OCI-LY1 (cell line): ENCODE data around the gene ARAP1.

Experiments used
- H2AFZ ChIP-seq: fragments of 200-600 bp; sonication (generic), shearing (Covaris generic); 2 replicates; pipeline ENCODE4 v1.6.0; 2014; ENCODE audit warnings: antibody characterized with exemption, mild to moderate bottlenecking, low read length
- H3F3A ChIP-seq: fragments of 200-600 bp; sonication (generic), shearing (Covaris generic); 2 replicates; pipeline ENCODE4 v1.6.0; 2014; ENCODE audit warnings: mild to moderate bottlenecking, antibody characterized with exemption, low read length, moderate library complexity; ENCODE audit not compliant: insufficient read depth
- H3K27ac ChIP-seq: fragments of 200-600 bp; sonication (generic); 2 replicates; pipeline ENCODE4 v1.5.1; 2014; ENCODE audit warnings: low read length, mixed run types, mild to moderate bottlenecking, low read depth; ENCODE audit not compliant: poor library complexity, severe bottlenecking
- H3K27me3 ChIP-seq: fragments of 200-600 bp; sonication (generic); 2 replicates; pipeline ENCODE4 v1.6.0; 2014; ENCODE audit warnings: antibody characterized with exemption, mild to moderate bottlenecking, low read length, moderate library complexity; ENCODE audit not compliant: insufficient read depth
- H3K36me3 ChIP-seq: fragments of 200-600 bp; sonication (generic); 2 replicates; pipeline ENCODE4 v1.6.1; 2014; ENCODE audit warnings: mild to moderate bottlenecking, antibody characterized with exemption, low read length, moderate library complexity, mixed read lengths; ENCODE audit not compliant: insufficient read depth
- H3K4me1 ChIP-seq: fragments of 200-600 bp; sonication (generic); 2 replicates; pipeline ENCODE4 v1.5.1; 2014; ENCODE audit warnings: mild to moderate bottlenecking, low read length, moderate library complexity; ENCODE audit not compliant: insufficient read depth, severe bottlenecking
- H3K4me2 ChIP-seq: fragments of 200-600 bp; sonication (generic), shearing (Covaris generic); 2 replicates; pipeline ENCODE4 v1.6.1; 2014; ENCODE audit warnings: low read length
- H3K4me3 ChIP-seq: fragments of 200-600 bp; sonication (generic); 2 replicates; pipeline ENCODE4 v1.5.1; 2014; ENCODE audit warnings: low read length, low read depth, mild to moderate bottlenecking, mixed read lengths; ENCODE audit not compliant: poor library complexity, severe bottlenecking
- H3K79me2 ChIP-seq: fragments of 200-600 bp; shearing (Covaris generic); 2 replicates; pipeline ENCODE4 v1.6.1; 2016; ENCODE audit warnings: mixed run types, low read length, mixed read lengths; ENCODE audit not compliant: insufficient read depth
- H3K9ac ChIP-seq: fragments of 200-600 bp; sonication (generic), shearing (Covaris generic); 2 replicates; pipeline ENCODE4 v1.6.1; 2014; ENCODE audit warnings: mild to moderate bottlenecking, low read length, mixed read lengths
- H3K9me2 ChIP-seq: fragments of 200-600 bp; sonication (generic), shearing (Covaris generic); 2 replicates; pipeline ENCODE4 v1.6.1; 2014; ENCODE audit warnings: low read depth, mild to moderate bottlenecking, low read length, mixed read lengths
- H3K9me3 ChIP-seq: fragments of 200-600 bp; shearing (Covaris generic); 2 replicates; pipeline ENCODE4 v1.6.1; 2014; ENCODE audit warnings: low read length, mixed read lengths
- H4K20me1 ChIP-seq: fragments of 200-600 bp; sonication (generic), shearing (Covaris generic); 2 replicates; pipeline ENCODE4 v1.6.0; 2016; ENCODE audit warnings: mild to moderate bottlenecking, low read length; ENCODE audit not compliant: insufficient read depth
- EZH2 ChIP-seq: fragments of 200-600 bp; sonication (generic), shearing (Covaris generic); IDR thresholded peaks from 2 replicates; pipeline ENCODE4 v1.8.0; 2017; ENCODE audit warnings: borderline replicate concordance, mixed run types, mild to moderate bottlenecking, antibody characterized with exemption, low read length, moderate library complexity, mixed read lengths
- TF ChIP-seq, protein P1 (sequence below): fragments of 200-600 bp; sonication (generic), shearing (Covaris generic); IDR thresholded peaks from 2 replicates; pipeline ENCODE4 v1.5.1; 2017; ENCODE audit warnings: mild to moderate bottlenecking, antibody characterized with exemption, low read length, moderate library complexity, mixed read lengths

Gene ARAP1

DNA sequence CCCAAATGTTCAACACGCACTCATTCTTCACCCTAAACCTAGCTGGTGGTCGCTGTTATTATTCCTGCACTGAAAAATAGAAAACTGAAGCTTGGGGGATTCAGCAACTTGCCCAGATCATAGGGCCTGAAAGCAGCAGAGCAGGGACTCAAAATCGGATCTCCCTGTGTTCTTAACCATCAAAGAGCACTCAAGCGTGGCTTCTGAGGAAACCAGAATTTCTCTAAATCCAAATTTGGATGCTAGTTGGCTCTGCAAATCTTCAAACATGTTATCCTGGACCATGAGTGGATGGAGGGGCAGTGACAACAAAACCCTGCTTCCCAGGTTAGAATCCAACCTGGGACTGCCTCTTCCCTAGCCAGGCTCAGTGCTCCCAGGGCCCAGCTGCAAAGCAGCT, 11.6 kb upstream of the ARAP1 start:
- Histone ChIP-seq H3K4me3 (no peak overlapping the region), H3K4me2 (no peak overlapping the region), H3K27ac (no peak overlapping the region), H3K4me1 (no peaks in the 10 kb centered on the region), H2AFZ (no peak overlapping the region), H4K20me1 (no peaks in the 10 kb centered on the region), H3K36me3 (no peaks in the 10 kb centered on the region), H3F3A (no peaks in the 10 kb centered on the region), H3K27me3 (peaks cover 4% of the 10 kb centered on the region; the same call in 1 of the 2 replicates), H3K79me2 (no peaks in the 10 kb centered on the region), H3K9me3 (no peaks in the 10 kb centered on the region), H3K9ac (no peak overlapping the region), H3K9me2 (no peaks in the 10 kb centered on the region)
- TF ChIP-seq, protein P1, sequence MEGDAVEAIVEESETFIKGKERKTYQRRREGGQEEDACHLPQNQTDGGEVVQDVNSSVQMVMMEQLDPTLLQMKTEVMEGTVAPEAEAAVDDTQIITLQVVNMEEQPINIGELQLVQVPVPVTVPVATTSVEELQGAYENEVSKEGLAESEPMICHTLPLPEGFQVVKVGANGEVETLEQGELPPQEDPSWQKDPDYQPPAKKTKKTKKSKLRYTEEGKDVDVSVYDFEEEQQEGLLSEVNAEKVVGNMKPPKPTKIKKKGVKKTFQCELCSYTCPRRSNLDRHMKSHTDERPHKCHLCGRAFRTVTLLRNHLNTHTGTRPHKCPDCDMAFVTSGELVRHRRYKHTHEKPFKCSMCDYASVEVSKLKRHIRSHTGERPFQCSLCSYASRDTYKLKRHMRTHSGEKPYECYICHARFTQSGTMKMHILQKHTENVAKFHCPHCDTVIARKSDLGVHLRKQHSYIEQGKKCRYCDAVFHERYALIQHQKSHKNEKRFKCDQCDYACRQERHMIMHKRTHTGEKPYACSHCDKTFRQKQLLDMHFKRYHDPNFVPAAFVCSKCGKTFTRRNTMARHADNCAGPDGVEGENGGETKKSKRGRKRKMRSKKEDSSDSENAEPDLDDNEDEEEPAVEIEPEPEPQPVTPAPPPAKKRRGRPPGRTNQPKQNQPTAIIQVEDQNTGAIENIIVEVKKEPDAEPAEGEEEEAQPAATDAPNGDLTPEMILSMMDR, result no peak
- TF ChIP-seq EZH2, result no peak

DNA sequence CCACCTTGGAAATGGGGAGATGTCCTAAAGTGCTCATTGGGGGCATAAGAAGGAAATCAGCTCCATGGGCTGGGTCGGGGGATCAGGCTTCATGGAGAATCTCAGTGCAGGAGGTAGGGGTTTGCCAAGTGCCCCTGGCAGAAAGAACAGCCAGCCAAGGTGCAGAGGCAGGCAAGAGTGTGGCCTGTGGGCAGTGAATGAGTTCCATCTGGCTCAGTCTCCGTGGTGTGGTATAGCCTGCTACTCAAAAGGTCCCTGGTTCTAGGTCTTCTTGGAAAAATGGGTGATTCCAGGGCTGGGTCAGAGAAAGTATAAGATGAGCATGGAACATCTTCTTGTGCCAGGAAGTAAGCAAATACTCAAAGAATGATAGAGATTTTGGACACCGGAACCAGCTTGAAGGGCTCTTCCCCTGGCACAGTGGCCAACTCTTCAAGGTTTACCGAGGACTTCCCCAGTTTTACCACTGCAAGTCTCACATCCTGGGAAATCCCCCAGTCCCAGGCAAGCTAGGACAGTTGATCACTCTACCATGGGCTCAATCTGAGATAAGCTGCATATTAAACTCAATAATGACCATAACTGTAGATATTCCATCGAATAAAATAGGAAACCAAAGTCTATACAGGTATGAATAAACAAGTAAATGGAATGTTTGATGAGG, 10.6 kb upstream of the ARAP1 start:
- Histone ChIP-seq H3K36me3 (no peaks in the 10 kb centered on the region), H3K9me2 (no peaks in the 10 kb centered on the region), H2AFZ (no peak overlapping the region), H3K4me2 (no peak overlapping the region), H3K27ac (no peak overlapping the region), H3F3A (no peaks in the 10 kb centered on the region), H4K20me1 (no peaks in the 10 kb centered on the region), H3K9ac (no peak overlapping the region), H3K9me3 (no peaks in the 10 kb centered on the region), H3K27me3 (peaks cover 4% of the 10 kb centered on the region; the same call in 1 of the 2 replicates), H3K4me3 (no peak overlapping the region), H3K4me1 (no peaks in the 10 kb centered on the region), H3K79me2 (no peaks in the 10 kb centered on the region)
- TF ChIP-seq EZH2, result no peak
- TF ChIP-seq, protein P1, result no peak

DNA sequence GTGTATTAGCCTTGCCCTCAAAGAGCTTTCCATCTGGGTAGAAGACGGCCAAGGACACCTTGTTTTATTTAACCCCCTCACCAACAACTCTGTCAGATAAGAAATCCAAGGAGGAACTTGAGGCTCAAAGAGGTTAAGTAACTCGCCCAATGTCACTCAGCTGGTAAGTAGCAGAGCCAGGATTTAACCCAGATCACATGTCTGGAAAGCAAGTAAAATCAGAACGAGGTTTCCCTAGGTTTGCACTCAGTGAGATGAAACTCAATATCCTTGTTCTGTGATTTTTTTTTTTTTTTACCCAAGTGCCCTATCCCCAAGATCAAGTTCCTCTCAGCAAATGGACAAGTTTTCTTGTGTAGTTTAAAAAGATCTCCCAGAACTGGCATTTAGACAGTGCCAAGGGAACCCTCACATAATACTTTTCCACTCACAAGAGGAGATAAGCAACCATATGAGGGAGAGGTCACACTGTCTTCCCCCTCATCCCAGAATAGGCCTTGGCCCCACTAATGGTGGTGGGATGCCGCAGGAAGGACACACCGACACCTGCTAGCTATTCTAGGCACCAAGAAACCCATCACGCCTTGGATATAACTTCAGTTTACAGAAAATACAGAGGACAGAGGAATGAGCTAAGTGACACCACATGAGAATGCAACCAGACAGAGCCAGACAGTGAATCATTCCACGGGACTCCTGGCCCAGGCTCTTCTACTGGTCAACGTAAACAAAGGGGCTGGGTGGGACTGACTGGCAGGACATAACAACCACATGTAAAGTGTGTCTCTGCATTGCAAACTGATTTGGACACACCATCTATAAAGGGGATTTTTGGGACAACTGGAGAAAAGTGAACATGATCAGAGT, 8.6 kb upstream of the ARAP1 start:
- Histone ChIP-seq H3K9ac (no peak overlapping the region), H3K9me2 (no peaks in the 10 kb centered on the region), H3K79me2 (no peaks in the 10 kb centered on the region), H3K27ac (no peak overlapping the region), H3K9me3 (no peaks in the 10 kb centered on the region), H2AFZ (no peak overlapping the region), H3K4me1 (no peaks in the 10 kb centered on the region), H3F3A (no peaks in the 10 kb centered on the region), H3K36me3 (no peaks in the 10 kb centered on the region), H3K4me3 (no peak overlapping the region), H3K4me2 (no peak overlapping the region), H4K20me1 (no peaks in the 10 kb centered on the region), H3K27me3 (peaks cover 4% of the 10 kb centered on the region)
- TF ChIP-seq EZH2, result no peak
- TF ChIP-seq, protein P1, result no peak
